ENCODE results near the gene SLC2A4. TPM values are rescaled to one million over a fixed set of nuclear protein-coding genes. Genes with fewer than 3 reads are reported as not detected.
A peak's percentile ranks its signal among the peaks of the same experiment; 100 is the strongest.

Gene SLC2A4
- polyA plus RNA-seq, 3 donors: not detected

GRCh38 chr17:7292729-7293128 is 11.2 kb downstream of the SLC2A4 start:
- H3K9me3 Mint-ChIP-seq: peaks cover 0 to 23% (median 12%) of the 10 kb centered on the region in 7 donors
- peaks cover 21 to 32% of the 10 kb centered on the region in 2 donors for H3K4me1 ChIP-seq (ENCODE audit: control insufficient read depth in 1 of 2, insufficient read depth in 2 of 2, low read length in 2 of 2)
- no peak overlapping the region for H2AFZ ChIP-seq (ENCODE audit: insufficient read depth, low read depth, low read length, poor library complexity, severe bottlenecking)
- TF ChIP-seq, protein P1, sequence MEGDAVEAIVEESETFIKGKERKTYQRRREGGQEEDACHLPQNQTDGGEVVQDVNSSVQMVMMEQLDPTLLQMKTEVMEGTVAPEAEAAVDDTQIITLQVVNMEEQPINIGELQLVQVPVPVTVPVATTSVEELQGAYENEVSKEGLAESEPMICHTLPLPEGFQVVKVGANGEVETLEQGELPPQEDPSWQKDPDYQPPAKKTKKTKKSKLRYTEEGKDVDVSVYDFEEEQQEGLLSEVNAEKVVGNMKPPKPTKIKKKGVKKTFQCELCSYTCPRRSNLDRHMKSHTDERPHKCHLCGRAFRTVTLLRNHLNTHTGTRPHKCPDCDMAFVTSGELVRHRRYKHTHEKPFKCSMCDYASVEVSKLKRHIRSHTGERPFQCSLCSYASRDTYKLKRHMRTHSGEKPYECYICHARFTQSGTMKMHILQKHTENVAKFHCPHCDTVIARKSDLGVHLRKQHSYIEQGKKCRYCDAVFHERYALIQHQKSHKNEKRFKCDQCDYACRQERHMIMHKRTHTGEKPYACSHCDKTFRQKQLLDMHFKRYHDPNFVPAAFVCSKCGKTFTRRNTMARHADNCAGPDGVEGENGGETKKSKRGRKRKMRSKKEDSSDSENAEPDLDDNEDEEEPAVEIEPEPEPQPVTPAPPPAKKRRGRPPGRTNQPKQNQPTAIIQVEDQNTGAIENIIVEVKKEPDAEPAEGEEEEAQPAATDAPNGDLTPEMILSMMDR (IDR thresholded peaks at IDR 0.05): no peak
- peaks cover 35 to 60% of the 10 kb centered on the region in 2 donors for H3K27me3 ChIP-seq (ENCODE audit: control insufficient read depth in 2 of 2, insufficient read depth in 2 of 2, low read length in 2 of 2)
- no peak overlapping the region for H3K4me2 ChIP-seq (replicated peaks; ENCODE audit: extremely low read depth, low read length, poor library complexity, severe bottlenecking)
- no peak overlapping the region for H3K27ac Mint-ChIP-seq
- no peak overlapping the region for H3K27ac ChIP-seq (ENCODE audit: low read depth in 1 of 2, low read length in 2 of 2)
- no peaks in the 10 kb centered on the region for H3K36me3 ChIP-seq (replicated peaks in 1 of 2; ENCODE audit: control insufficient read depth in 1 of 2, insufficient read depth in 2 of 2, low read length in 2 of 2)
- intact Hi-C loops (cut with micrococcal nuclease): loop anchor here in 1 of 2 donors (5.0 kb wide), 1 partner anchor 250 kb away; the partner anchor contains the start of gene SLC16A11
- H4K20me1 ChIP-seq (ENCODE audit: insufficient read depth, low read length): no peaks in the 10 kb centered on the region
- H3K9me3 ChIP-seq (replicated peaks in 1 of 2; ENCODE audit: control insufficient read depth in 1 of 2, insufficient read depth in 1 of 2, low read length in 2 of 2): peaks cover 0 to 13% of the 10 kb centered on the region in 2 donors
- H3K36me3 Mint-ChIP-seq: peaks cover 0 to 6% of the 10 kb centered on the region in 2 donors
- DNase-seq: no peak
- H3K79me2 ChIP-seq (ENCODE audit: insufficient read depth, low read length): no peaks in the 10 kb centered on the region
- 17% methylated on average over 1 of the region's 6 CpGs for WGBS (ENCODE audit: insufficient coverage)
- H3K4me1 Mint-ChIP-seq: peaks cover 24% of the 10 kb centered on the region
- peak overlapping the region in 1 of 2 donors; percentile 82 for H3K4me3 Mint-ChIP-seq
- no peak overlapping the region for H3K9ac ChIP-seq (ENCODE audit: insufficient read depth, low read length, poor library complexity, severe bottlenecking)
- no peak overlapping the region for H3K4me3 ChIP-seq (replicated peaks in 1 of 3; ENCODE audit: low read depth in 2 of 3, low read length in 3 of 3)
- H3K27me3 Mint-ChIP-seq (ENCODE audit: low read depth in 3 of 3): peaks cover 71 to 86% (median 73%) of the 10 kb centered on the region in 3 donors

GRCh38 chr17:7293159-7293558 is 11.6 kb downstream of the SLC2A4 start:
- no peak overlapping the region for H3K4me3 ChIP-seq (replicated peaks in 1 of 3; ENCODE audit: low read depth in 2 of 3, low read length in 3 of 3)
- 90% methylated on average over 8 of the region's 11 CpGs for WGBS (ENCODE audit: insufficient coverage)
- H3K36me3 ChIP-seq (replicated peaks in 1 of 2; ENCODE audit: control insufficient read depth in 1 of 2, insufficient read depth in 2 of 2, low read length in 2 of 2): no peaks in the 10 kb centered on the region
- no peaks in the 10 kb centered on the region for H4K20me1 ChIP-seq (ENCODE audit: insufficient read depth, low read length)
- Mint-ChIP-seq H3K36me3 (peaks cover 0 to 6% of the 10 kb centered on the region in 2 donors), H3K4me1 (peaks cover 24% of the 10 kb centered on the region), H3K4me3 (peak overlapping the region in 1 of 2 donors; percentile 82), H3K27ac (no peak overlapping the region), H3K9me3 (peaks cover 0 to 23% (median 12%) of the 10 kb centered on the region in 7 donors), H3K27me3 (ENCODE audit: low read depth in 3 of 3) (peaks cover 71 to 86% (median 73%) of the 10 kb centered on the region in 3 donors)
- H3K79me2 ChIP-seq (ENCODE audit: insufficient read depth, low read length): no peaks in the 10 kb centered on the region
- H3K9me3 ChIP-seq (replicated peaks in 1 of 2; ENCODE audit: control insufficient read depth in 1 of 2, insufficient read depth in 1 of 2, low read length in 2 of 2): peaks cover 0 to 13% of the 10 kb centered on the region in 2 donors
- no peak overlapping the region for H3K9ac ChIP-seq (ENCODE audit: insufficient read depth, low read length, poor library complexity, severe bottlenecking)
- no peak overlapping the region for H3K27ac ChIP-seq (ENCODE audit: low read depth in 1 of 2, low read length in 2 of 2)
- no peak for DNase-seq
- peaks cover 35 to 57% of the 10 kb centered on the region in 2 donors for H3K27me3 ChIP-seq (ENCODE audit: control insufficient read depth in 2 of 2, insufficient read depth in 2 of 2, low read length in 2 of 2)
- TF ChIP-seq, protein P1 (IDR thresholded peaks at IDR 0.05): no peak
- intact Hi-C loops (cut with micrococcal nuclease): loop anchor here in 1 of 2 donors (5.0 kb wide), 1 partner anchor 251 kb away; the partner anchor contains the start of gene SLC16A11
- H2AFZ ChIP-seq (ENCODE audit: insufficient read depth, low read depth, low read length, poor library complexity, severe bottlenecking): no peak overlapping the region
- H3K4me2 ChIP-seq (replicated peaks; ENCODE audit: extremely low read depth, low read length, poor library complexity, severe bottlenecking): no peak overlapping the region
- H3K4me1 ChIP-seq (ENCODE audit: control insufficient read depth in 1 of 2, insufficient read depth in 2 of 2, low read length in 2 of 2): peaks cover 21 to 32% of the 10 kb centered on the region in 2 donors
